ENCODE results near the gene UGT1A9. TPM values are rescaled to one million over a fixed set of nuclear protein-coding genes. Genes with fewer than 3 reads are reported as not detected.

UGT1A9 gene
- total and polyA plus RNA-seq, 2 experiments from 2014 or later, result not detected

GRCh38 chr2:233813236-233814055 lies 141.7 kb downstream of the UGT1A9 start:
- DNase-seq (ENCODE audit: low spot score) (no peak), ATAC-seq (no peak)
- H3K27me3 ChIP-seq (ENCODE audit: insufficient read depth), result no peaks in the 10 kb centered on the region
- no peak overlapping the region for H2AFZ ChIP-seq
- H4K20me1 ChIP-seq (replicated peaks; ENCODE audit: insufficient read depth), result no peaks in the 10 kb centered on the region
- no peaks in the 10 kb centered on the region for H3K4me1 ChIP-seq (ENCODE audit: insufficient read depth)
- no peaks in the 10 kb centered on the region for H3F3A ChIP-seq (replicated peaks; ENCODE audit: low read depth)
- Mint-ChIP-seq H3K27me3 (ENCODE audit: insufficient read depth, low read depth, poor library complexity) (peaks cover 9% of the 10 kb centered on the region), H3K36me3 (ENCODE audit: low read depth) (no peaks in the 10 kb centered on the region), H3K27ac (no peak overlapping the region), H3K9me3 (peaks cover 5% of the 10 kb centered on the region; the same call in 2 of the 3 replicates), H3K4me1 (no peaks in the 10 kb centered on the region), H3K4me3 (no peak overlapping the region)
- no peak for TF ChIP-seq CREB1 (CRISPR knock-in tag; IDR thresholded peaks at IDR 0.05; ENCODE audit: low read depth)
- no peak for TF ChIP-seq JUNB (IDR thresholded peaks at IDR 0.05; ENCODE audit: unreplicated experiment)
- TF ChIP-seq REST (IDR thresholded peaks at IDR 0.05; ENCODE audit: unreplicated experiment), result no peak
- no peak for TF ChIP-seq ZNF462 (CRISPR knock-in tag; IDR thresholded peaks at IDR 0.05)
- no peak for TF ChIP-seq POLR2AphosphoS5 (IDR thresholded peaks at IDR 0.05; ENCODE audit: low read depth)
- no peak for TF ChIP-seq EZH2phosphoT487 (IDR thresholded peaks at IDR 0.05; ENCODE audit: unreplicated experiment)
- no peak for TF ChIP-seq ETS1 (IDR thresholded peaks at IDR 0.05)
- no peak for TF ChIP-seq STAT1 (IDR thresholded peaks at IDR 0.05; ENCODE audit: unreplicated experiment)
- no peak for TF ChIP-seq EZH2 (IDR thresholded peaks at IDR 0.05; ENCODE audit: low read depth, unreplicated experiment)
- TF ChIP-seq ZNF114 (CRISPR knock-in tag; IDR thresholded peaks at IDR 0.05), result no peak
- TF ChIP-seq NANOG (IDR thresholded peaks at IDR 0.05; ENCODE audit: borderline replicate concordance), result no peak
- no peak for TF ChIP-seq ZNF331 (CRISPR knock-in tag; IDR thresholded peaks at IDR 0.05; ENCODE audit: low read depth)
- no peak for TF ChIP-seq CTCF (conservative IDR thresholded peaks at IDR 0.05; ENCODE audit: low read depth in 2 of 2)
- H3K36me3 ChIP-seq (ENCODE audit: insufficient read depth), result no peaks in the 10 kb centered on the region
- no peak overlapping the region for H3K4me2 ChIP-seq
- peaks cover 6% of the 10 kb centered on the region for H3K9me2 ChIP-seq (ENCODE audit: insufficient read depth)
- no peaks in the 10 kb centered on the region for H3K79me2 ChIP-seq (replicated peaks; ENCODE audit: insufficient read depth)
- H3K27ac ChIP-seq (ENCODE audit: low read depth), result no peak overlapping the region
- H3K4me3 ChIP-seq, result no peak overlapping the region

All from GM23338 (cell line).